HG03045 (cell line): ENCODE data around the gene ACY1.
"Not testable (repeated sequence)": the region's sequence is repeated elsewhere in the genome, so short reads cannot be mapped to it uniquely, and the experiment has no call there.

Source experiments
- ATAC-seq: cut with Tn5 transposase; IDR thresholded peaks from one replicate; pipeline ENCODE4 v1.9.1; 2021; ENCODE audit warnings: mild to moderate bottlenecking, moderate library complexity; ENCODE audit not compliant: unreplicated experiment

The ACY1 gene

GRCh38 chr3:51980253-51980652 lies 3.1 kb upstream of the ACY1 start:
- no peak for ATAC-seq

GRCh38 chr3:51982352-51982837 lies 940 bp upstream of the ACY1 start:
- peak; percentile 26 for ATAC-seq

- ATAC-seq: no peak
These were observed 388 bp downstream of the ACY1 start for GRCh38 chr3:51983578-51984268.

- no peak for ATAC-seq
These were observed 923 bp downstream of the ACY1 start for GRCh38 chr3:51984269-51984647.

GRCh38 chr3:51985063-51985462 lies 1.7 kb downstream of the ACY1 start:
- ATAC-seq: no peak

- no peak for ATAC-seq
These were observed 2.9 kb downstream of the ACY1 start for GRCh38 chr3:51986010-51986947.

- ATAC-seq: no peak
These were observed 4.2 kb downstream of the ACY1 start for GRCh38 chr3:51987568-51987967.

- ATAC-seq: no peak
These were observed 5.2 kb downstream of the ACY1 start for GRCh38 chr3:51988286-51989146.

GRCh38 chr3:51990501-51990971 lies 7.2 kb downstream of the ACY1 start:
- ATAC-seq: not testable (repeated sequence)

GRCh38 chr3:51992017-51992682 lies 8.8 kb downstream of the ACY1 start:
- ATAC-seq: no peak

GRCh38 chr3:51993657-51994056 lies 10.3 kb downstream of the ACY1 start:
- ATAC-seq: not testable (repeated sequence)

GRCh38 chr3:51994530-51994929 lies 11.2 kb downstream of the ACY1 start:
- no peak for ATAC-seq

- peak; percentile 86 for ATAC-seq
These were observed 12.2 kb downstream of the ACY1 start, which contains the start of gene RPL29 for GRCh38 chr3:51995346-51996163. Gene RPL29, minus strand, starts transcription at chr3:51995895. Its CDS starts 434 bp downstream, at chr3:51995461.

- no peak for ATAC-seq
These were observed 13.8 kb downstream of the ACY1 start for GRCh38 chr3:51997172-51997571.

GRCh38 chr3:51997935-51998596 lies 14.7 kb downstream of the ACY1 start:
- no peak for ATAC-seq

- no peak for ATAC-seq
These were observed 15.4 kb downstream of the ACY1 start for GRCh38 chr3:51998774-51999173.

- ATAC-seq: no peak
These were observed 16.5 kb downstream of the ACY1 start for GRCh38 chr3:51999846-52000245.

GRCh38 chr3:52001443-52001974 lies 18.2 kb downstream of the ACY1 start:
- ATAC-seq: no peak

- no peak for ATAC-seq
These were observed 19.4 kb downstream of the ACY1 start for GRCh38 chr3:52002748-52003147.
